GM19438 (cell line): Measurements from ENCODE around the gene STON2.

ENCODE experiments used
- ATAC-seq: cut with Tn5 transposase; IDR thresholded peaks from one replicate; pipeline ENCODE4 v1.9.1; 2021; ENCODE audit warnings: low read depth; ENCODE audit not compliant: unreplicated experiment

The STON2 gene

GRCh38 chr14:81340201-81340600 lies 59.9 kb downstream of the STON2 start:
- no peak for ATAC-seq

DNA sequence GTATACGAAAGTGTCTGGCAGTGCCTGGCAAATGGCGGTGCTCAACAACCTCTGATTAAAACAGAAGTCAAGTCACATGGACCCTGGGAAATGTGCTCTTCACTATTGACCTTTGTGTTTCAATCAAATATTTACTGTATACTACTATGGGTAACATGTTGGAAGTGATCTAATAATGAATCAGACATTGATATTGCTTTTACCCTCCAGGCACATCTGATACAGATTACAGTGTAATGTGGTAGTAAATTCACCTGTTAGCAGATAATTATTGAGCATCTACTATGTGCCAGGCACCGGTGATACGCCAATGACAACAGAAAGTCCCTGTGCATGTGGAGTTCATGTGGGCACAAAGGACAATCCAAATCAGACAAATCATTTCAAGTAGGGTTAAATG lies 63.1 kb downstream of the STON2 start:
- no peak for ATAC-seq

GRCh38 chr14:81336009-81336408 lies 64.1 kb downstream of the STON2 start:
- ATAC-seq: no peak

- no peak for ATAC-seq
These were observed 67.4 kb downstream of the STON2 start for GRCh38 chr14:81332725-81333124.

DNA sequence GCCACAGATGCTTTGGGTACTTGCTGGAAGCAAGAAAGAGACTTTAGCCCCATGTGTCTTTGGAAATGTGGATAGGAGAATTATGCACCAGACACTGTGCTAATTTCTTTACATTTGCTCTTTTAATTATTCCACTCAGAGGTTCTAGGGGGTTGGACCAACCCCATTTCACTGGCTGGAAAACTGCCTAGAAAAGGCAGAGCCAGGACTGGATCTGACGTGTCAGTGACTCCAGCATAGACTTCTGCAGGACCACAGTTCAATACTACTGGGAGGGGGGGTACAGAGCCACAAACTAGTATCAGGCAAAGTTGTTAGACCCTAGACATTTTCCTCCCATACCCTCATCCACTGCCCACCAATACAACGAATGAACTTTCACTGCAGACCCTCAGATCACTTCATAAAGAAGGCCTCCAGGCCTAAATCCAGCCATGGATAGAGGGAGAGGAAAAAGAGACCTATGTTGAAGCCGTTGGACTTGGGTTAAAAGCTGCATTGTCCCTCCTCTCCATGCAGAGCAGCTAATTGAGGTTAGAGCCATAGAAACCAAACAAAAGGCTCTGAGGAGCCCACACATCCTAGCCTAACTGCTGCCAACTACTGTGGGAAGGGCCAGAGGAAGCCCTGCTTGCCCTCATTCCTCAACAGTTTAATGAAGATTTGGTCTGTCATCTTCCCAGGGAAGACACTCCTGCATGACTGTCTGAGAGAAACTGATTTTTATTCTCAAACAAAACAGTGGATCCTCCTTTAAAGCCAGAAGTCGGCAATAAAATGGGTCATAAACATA lies 68.7 kb downstream of the STON2 start:
- ATAC-seq: no peak

GRCh38 chr14:81330619-81331122 lies 69.5 kb downstream of the STON2 start:
- ATAC-seq: no peak

DNA sequence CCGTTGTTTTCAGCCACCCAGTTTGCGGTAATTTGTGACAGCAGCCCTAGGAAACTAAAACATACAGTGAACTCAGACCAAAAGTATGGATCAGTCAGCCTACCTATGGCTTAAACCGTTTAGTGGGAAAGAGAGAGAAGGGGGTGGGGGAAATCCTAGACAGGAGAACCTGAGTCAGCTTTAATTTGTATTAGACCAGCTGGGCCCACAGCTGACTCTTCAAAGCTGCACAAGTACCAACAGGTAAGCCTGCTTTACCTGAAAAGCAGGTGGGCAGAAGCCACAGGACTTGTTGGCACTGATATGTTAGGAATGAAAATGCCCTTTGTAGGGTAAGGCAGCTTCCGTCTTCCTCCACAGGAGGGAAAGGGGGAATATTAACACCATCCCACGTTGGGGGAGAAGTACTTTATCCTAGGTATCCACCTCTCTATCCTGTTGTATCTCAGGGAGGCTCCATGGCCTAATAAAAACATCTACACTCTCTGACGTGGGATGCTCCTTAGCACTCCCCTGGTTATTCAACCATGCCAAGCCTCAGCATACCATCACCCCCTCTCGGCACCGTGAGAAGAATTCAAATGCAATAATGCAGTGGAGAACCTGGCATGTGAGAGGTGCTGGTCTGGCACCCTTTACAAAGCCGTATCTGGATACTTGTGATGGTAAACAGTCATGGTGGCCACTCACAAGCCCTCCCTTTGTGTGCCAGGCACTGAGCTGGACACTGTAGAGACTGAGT lies 70.3 kb downstream of the STON2 start:
- ATAC-seq: no peak

DNA sequence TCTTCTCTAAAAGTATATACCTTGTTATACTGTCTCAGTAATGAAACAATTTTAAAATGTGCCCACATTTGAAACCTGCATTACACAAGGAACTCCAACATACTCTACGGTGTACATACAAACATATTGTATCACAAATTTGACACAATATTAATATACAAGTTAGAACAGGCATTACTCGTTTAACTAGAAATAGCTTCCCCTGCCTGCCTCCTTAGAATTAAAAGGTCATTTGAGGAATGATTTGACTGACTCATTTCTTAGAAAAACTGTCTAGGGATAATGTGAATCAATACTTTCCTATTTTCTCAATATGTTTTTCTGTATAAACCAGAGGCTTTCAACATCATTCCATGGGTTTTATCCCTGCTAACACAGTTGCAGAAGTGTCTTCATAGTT lies 73.7 kb downstream of the STON2 start:
- no peak for ATAC-seq

DNA sequence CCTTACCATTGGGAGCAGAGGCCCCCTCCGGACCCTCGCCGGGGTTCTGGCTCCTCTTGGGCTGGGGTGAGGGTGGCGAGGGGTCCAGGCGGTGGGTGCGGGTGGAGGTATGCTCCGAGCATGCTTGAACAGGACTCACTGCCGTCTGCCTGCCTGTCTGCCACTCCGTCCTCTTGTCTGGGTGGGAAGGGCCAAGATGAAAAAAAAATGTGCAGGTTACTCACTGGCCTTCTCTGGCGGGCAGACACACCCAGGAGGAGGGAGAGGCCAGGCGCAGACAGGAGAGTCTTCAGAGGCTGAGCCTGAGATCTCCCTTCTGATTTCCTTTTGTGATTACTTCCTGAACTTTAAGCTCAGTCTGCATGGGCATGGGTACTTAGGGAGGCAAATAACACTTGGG lies 76.1 kb downstream of the STON2 start:
- ATAC-seq: no peak

GRCh38 chr14:81323093-81323492 lies 77.0 kb downstream of the STON2 start:
- no peak for ATAC-seq

GRCh38 chr14:81319946-81320345 lies 80.2 kb downstream of the STON2 start:
- no peak for ATAC-seq

DNA sequence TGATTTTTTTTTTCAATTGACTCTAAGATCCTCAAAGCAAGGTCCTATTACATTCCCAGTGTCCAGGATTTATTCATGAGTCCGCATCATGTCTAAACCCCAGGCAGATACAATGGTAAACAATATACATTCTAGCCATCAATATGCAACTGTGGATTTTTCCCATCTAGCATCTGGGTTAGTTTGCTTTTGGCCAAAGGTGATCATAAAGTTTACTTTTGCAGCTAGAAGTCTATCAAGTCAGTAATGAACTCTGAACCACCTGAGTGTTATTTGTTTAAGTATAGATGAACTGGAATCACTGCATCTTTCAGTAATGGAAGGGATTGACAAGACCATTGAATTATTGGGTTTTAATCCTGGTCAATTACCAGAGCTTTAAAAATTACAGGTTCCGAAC lies 80.8 kb downstream of the STON2 start:
- no peak for ATAC-seq

GRCh38 chr14:81315341-81315740 lies 84.8 kb downstream of the STON2 start:
- ATAC-seq: no peak

- ATAC-seq: no peak
These were observed 85.5 kb downstream of the STON2 start for GRCh38 chr14:81314443-81315175.

DNA sequence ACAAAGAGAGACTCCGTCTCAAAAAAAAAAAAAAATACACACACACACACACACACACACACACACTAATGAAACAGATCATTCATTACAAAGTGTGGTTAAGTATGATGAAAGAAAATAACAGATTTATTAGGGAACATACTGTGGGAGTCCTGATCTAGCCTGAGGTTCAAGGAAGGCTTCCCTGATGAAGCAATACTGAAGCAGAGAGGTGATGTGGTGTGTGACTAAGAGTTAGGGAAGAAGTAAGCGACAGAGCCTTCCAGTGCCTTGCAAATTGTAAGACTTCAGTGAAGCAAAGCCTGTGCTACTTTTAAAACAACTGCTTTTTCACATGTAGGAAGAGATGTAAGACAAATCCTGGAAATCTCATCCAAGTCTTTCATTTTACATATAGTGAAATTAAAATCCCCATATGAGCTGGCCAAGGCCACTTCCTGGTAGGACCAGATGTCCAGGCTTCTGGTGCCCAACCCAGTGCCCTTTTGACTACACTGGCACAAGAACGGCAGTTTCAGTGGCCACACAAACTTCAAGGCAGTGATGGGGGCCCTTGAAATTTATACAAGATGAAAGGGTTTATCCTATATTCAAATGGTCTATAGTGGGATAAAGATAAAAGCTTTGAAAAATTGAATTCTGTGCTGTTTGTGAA lies 86.2 kb downstream of the STON2 start:
- ATAC-seq: no peak

DNA sequence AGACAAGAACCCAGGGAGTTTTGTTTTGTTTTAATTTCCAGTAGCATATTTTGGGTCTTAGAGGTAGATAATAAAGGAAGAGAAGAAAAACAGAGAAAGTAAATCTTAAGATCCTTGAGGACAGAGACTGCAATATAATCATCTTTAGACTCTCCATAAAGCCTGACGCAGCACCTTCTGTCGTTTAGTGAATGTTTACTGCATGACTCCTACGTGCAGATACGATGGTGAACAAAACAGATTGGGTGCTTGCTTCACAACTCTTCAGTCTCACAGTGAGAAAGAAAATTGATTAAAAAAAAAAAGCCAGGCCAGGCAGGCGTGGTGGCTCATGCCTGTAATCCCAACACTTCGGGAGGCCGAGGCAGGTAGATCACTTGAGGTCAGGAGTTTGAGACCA lies 86.9 kb downstream of the STON2 start:
- ATAC-seq: no peak

DNA sequence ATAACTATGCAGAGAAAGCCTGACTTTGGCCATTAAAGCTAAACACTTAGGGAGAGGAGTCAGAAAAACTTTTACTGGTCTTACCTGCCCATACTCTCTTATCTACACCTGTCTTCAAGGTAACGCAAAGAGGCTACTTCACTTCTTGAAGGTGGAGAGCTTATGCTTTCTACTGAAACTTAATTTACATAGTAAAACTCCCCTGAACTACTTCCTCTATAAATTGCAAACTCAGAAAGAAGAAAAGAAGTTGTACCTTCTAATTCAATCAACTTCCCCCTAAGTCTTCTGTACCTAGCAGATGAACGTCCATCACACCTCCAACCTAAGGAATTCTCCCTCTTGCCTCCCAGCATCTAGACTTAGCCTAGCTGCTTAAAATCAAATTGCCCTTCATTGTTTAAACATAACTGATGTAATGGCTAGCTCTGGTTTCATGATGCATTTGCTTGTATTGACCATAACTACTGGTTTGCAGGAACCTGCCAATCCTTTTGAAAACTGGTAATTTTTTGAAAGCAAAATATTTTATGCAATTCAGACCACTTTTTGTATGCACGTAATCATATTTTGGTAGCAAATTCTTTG lies 87.7 kb downstream of the STON2 start:
- ATAC-seq: no peak

- no peak for ATAC-seq
These were observed 88.3 kb downstream of the STON2 start for GRCh38 chr14:81311778-81312177.

DNA sequence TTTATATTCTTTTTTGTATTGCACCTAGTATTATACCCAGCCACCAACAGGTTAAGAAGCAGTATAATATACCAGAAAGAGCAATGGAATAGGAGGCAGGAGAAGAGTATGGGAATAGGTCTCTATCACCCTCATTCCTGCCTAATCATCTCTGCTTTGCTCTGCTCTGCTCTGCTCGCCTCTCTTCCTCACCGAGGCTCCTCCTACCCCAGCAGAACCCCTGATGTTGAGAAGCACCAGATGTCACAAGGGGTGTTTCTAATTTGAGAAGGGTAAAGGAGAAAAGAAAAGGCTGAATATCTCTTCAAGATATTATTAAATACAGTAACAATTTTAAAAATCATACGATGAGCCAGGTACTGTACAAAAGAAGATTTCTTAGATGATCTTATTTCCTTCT lies 89.0 kb downstream of the STON2 start:
- no peak for ATAC-seq

GRCh38 chr14:81310606-81311005 lies 89.5 kb downstream of the STON2 start:
- ATAC-seq: no peak
